ENCODE results near the gene RALGAPA1. TPM values are rescaled to one million over a fixed set of nuclear protein-coding genes. Genes with fewer than 3 reads are reported as not detected.

Gene RALGAPA1
- total RNA-seq, 1 donor from 2014 or later, result 45.7 TPM

- Mint-ChIP-seq H3K27ac (peak overlapping the region; percentile 21), H3K27me3 (peaks cover 28% of the 10 kb centered on the region), H3K36me3 (no peaks in the 10 kb centered on the region), H3K9me3 (no peaks in the 10 kb centered on the region), H3K4me3 (no peak overlapping the region), H3K4me1 (ENCODE audit: unreplicated experiment) (no peaks in the 10 kb centered on the region)
- TF ChIP-seq CTCF (conservative IDR thresholded peaks at IDR 0.05), result no peak
- DNase-seq (ENCODE audit: extremely low spot score, unreplicated experiment), result no peak
Observed at GRCh38 chr14:35504260-35504659, 304.8 kb downstream of the RALGAPA1 start.

DNA sequence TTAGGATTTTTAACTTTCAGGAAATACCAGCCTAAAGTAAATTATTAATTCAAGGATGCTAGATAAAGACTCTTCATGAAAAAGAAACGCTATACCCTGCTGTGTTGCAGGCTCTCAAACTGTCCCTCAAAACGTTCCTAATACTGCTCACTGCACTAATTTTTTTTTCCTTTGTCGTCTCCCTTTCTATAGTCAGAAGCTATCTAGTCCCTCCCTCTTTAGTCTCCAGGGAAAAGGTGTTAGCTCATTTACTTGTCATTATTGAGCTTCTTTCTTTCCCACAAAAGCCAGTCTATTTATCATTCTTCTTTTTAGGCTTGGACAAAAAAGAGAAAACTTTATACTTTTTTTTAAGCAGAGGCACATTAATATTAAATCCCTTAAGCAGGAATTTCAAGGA is 305.4 kb downstream of the RALGAPA1 start:
- no peak overlapping the region for H3K4me3 Mint-ChIP-seq
- H3K4me1 Mint-ChIP-seq (ENCODE audit: unreplicated experiment), result no peaks in the 10 kb centered on the region
- DNase-seq (ENCODE audit: extremely low spot score, unreplicated experiment), result no peak
- H3K27ac Mint-ChIP-seq, result no peak overlapping the region
- peaks cover 28% of the 10 kb centered on the region for H3K27me3 Mint-ChIP-seq
- TF ChIP-seq CTCF (conservative IDR thresholded peaks at IDR 0.05), result no peak
- no peaks in the 10 kb centered on the region for H3K36me3 Mint-ChIP-seq
- H3K9me3 Mint-ChIP-seq, result no peaks in the 10 kb centered on the region

- Mint-ChIP-seq H3K27ac (no peak overlapping the region), H3K36me3 (no peaks in the 10 kb centered on the region), H3K4me3 (no peak overlapping the region), H3K4me1 (ENCODE audit: unreplicated experiment) (no peaks in the 10 kb centered on the region), H3K27me3 (peaks cover 22% of the 10 kb centered on the region), H3K9me3 (no peaks in the 10 kb centered on the region)
- DNase-seq (ENCODE audit: extremely low spot score, unreplicated experiment), result no peak
- no peak for TF ChIP-seq CTCF (conservative IDR thresholded peaks at IDR 0.05)
Observed at GRCh38 chr14:35499180-35499579, 309.9 kb downstream of the RALGAPA1 start.

DNA sequence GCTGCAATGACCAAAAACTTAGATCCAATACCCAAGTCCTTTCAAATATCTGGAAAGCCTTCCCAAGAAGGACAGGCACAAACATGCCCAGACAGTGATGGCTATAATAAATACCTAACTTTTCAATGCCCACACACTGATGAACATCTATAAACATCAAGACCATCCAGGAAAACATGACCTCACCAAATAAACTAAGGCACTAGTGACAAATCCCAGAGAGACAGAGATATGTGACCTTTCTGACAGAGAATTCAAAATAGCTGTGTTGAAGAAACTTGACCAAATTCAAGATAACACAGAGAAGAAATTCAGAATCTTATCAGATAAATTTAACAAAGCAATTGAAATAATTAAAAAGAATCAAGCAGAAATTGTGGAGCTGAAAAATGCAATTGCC is 313.8 kb downstream of the RALGAPA1 start:
- H3K27ac Mint-ChIP-seq, result no peak overlapping the region
- H3K4me1 Mint-ChIP-seq (ENCODE audit: unreplicated experiment), result no peaks in the 10 kb centered on the region
- no peak for DNase-seq (ENCODE audit: extremely low spot score, unreplicated experiment)
- no peaks in the 10 kb centered on the region for H3K27me3 Mint-ChIP-seq
- H3K4me3 Mint-ChIP-seq, result no peak overlapping the region
- H3K36me3 Mint-ChIP-seq, result no peaks in the 10 kb centered on the region
- H3K9me3 Mint-ChIP-seq, result no peaks in the 10 kb centered on the region
- no peak for TF ChIP-seq CTCF (conservative IDR thresholded peaks at IDR 0.05)

GRCh38 chr14:35492569-35493014 is 316.5 kb downstream of the RALGAPA1 start:
- Mint-ChIP-seq H3K9me3 (no peaks in the 10 kb centered on the region), H3K27ac (no peak overlapping the region), H3K36me3 (no peaks in the 10 kb centered on the region), H3K4me3 (no peak overlapping the region), H3K4me1 (ENCODE audit: unreplicated experiment) (no peaks in the 10 kb centered on the region), H3K27me3 (no peaks in the 10 kb centered on the region)
- no peak for DNase-seq (ENCODE audit: extremely low spot score, unreplicated experiment)
- no peak for TF ChIP-seq CTCF (conservative IDR thresholded peaks at IDR 0.05)

Other genes with a start within 250 kb of the RALGAPA1 start
- 8.7 and 14.6 TPM in 2 replicates for gene BRMS1L, start 17.0 kb upstream of the RALGAPA1 start, total RNA-seq (ENCODE audit: low replicate concordance)